ENCODE measurements around the gene MRPL23. TPM values are rescaled to one million over a fixed set of nuclear protein-coding genes. Genes with fewer than 3 reads are reported as not detected.

The MRPL23 gene
- total and polyA plus RNA-seq, 12 donors, result 52.2 to 1,024 (median 184) TPM

DNA sequence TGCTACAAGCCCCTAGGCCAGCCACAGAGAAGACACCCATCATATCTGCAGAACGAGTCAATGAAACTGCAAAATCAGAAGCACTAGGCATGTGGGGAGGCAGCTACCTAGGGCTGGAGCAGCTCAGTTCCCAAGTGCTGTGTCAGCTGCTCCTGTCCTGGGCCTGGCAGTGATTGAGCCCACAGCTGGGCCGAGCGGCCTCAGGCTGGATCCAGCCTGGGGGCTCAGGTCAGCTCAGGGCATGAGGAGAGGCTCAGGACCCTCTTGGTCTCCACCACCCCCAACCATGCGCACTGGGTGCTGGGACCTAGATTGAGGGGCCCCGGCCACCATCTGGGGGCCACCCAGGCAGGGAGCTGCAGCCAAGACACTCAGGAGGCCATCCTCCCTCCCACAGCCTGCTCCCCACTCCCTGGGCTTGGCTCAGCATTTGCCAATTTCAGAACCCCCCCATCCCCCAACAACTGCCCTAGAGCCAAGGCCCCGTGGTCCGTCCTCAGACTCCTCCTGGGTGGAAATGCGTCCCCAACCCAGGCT is 30.1 kb upstream of the MRPL23 start:
- Histone ChIP-seq H3K36me3 (replicated peaks in 1 of 2) (no peaks in the 10 kb centered on the region), H3K9me3 (replicated peaks in 1 of 3) (no peaks in the 10 kb centered on the region), H3K27me3 (no peaks in the 10 kb centered on the region), H3K4me1 (replicated peaks in 1 of 2) (peaks cover 3% of the 10 kb centered on the region in 2 donors), H3K27ac (peak overlapping the region in 3 of 5 donors; percentile 48 to 71 (median 54)), H3K4me3 (no peak overlapping the region)
- WGBS, 4 donors, result 35 to 48% (median 47%) methylated on average over 4 to 8 of the region's 8 CpGs; no CpG with 5 or more reads in 1 of the 4 donors
- peak in 3 of 7 donors; percentile 54 to 58 (median 57) for DNase-seq
- intact Hi-C loops (cut with DNase I), result loop anchor here (1.0 to 5.0 kb wide), 3 partner anchors 24 to 35 kb away; no protein-coding TSS in a partner anchor
- TF ChIP-seq, protein P1, sequence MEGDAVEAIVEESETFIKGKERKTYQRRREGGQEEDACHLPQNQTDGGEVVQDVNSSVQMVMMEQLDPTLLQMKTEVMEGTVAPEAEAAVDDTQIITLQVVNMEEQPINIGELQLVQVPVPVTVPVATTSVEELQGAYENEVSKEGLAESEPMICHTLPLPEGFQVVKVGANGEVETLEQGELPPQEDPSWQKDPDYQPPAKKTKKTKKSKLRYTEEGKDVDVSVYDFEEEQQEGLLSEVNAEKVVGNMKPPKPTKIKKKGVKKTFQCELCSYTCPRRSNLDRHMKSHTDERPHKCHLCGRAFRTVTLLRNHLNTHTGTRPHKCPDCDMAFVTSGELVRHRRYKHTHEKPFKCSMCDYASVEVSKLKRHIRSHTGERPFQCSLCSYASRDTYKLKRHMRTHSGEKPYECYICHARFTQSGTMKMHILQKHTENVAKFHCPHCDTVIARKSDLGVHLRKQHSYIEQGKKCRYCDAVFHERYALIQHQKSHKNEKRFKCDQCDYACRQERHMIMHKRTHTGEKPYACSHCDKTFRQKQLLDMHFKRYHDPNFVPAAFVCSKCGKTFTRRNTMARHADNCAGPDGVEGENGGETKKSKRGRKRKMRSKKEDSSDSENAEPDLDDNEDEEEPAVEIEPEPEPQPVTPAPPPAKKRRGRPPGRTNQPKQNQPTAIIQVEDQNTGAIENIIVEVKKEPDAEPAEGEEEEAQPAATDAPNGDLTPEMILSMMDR (IDR thresholded peaks at IDR 0.05), result no peak
- peak in 1 of 2 donors; percentile 9 for TF ChIP-seq POLR2A (IDR thresholded peaks at IDR 0.05)

DNA sequence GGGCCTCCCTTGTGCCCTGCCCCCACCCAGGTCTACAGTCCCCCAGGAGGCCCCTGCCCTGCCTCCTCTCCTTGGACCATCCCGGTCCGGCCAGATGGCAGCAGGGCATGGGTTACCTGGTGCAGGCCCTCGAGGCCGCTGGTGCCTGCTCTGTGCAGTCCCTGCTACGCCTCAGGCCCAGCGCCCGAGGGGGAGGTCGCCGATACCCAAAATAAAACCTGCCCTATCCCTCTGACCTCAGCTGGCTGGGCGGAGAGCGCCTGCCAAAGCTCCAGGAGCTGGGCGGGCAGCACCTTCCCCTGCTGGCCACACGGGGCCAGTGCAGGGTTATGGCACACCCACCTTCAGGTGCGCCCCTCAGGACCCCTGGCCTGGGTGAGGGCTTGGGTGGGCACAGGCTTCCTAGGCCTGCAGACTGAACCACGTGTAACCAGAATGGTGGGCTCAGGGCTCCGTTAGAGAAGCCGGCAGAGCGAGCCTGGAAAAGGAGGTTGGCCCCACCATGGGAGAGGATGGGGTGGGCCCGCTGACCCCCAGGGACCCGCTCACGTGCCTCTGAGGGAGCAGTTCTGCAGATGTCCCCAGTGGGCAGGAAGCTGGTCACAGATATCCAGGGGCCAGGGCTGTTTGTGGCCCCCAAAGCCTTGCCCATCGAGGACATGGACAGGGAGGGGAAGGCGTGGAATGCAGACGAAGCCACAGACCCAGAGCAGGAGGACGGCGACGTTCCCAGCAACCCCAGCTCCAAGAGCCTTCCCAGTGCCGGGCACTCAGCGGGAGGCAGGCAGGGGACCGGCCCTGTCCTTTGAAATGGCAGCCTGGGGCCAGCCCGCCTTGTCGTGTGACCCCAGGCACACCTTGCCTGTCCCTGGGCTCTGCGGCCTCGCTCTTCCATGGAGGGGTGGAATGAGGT is 29.4 kb upstream of the MRPL23 start:
- Histone ChIP-seq H3K9me3 (replicated peaks in 1 of 3) (no peaks in the 10 kb centered on the region), H3K36me3 (replicated peaks in 1 of 2) (no peaks in the 10 kb centered on the region), H3K4me3 (no peak overlapping the region), H3K4me1 (replicated peaks in 1 of 2) (peaks cover 0 to 3% of the 10 kb centered on the region in 2 donors), H3K27ac (peak overlapping the region in 2 of 5 donors; percentile 48 to 71), H3K27me3 (no peaks in the 10 kb centered on the region)
- TF ChIP-seq POLR2A (IDR thresholded peaks at IDR 0.05), result no peak
- TF ChIP-seq, protein P1 (IDR thresholded peaks at IDR 0.05), result peak; percentile 59 to 88 (median 78)
- WGBS, 4 donors, result 56 to 62% (median 60%) methylated on average over 21 to 34 of the region's 34 CpGs; no CpG with 5 or more reads in 1 of the 4 donors
- intact Hi-C loops (cut with DNase I), result loop anchor here in 1 of 2 donors (5.0 kb wide), 1 partner anchor 35 kb away; no protein-coding TSS in a partner anchor
- peak; percentile 60 to 71 (median 66) for DNase-seq

DNA sequence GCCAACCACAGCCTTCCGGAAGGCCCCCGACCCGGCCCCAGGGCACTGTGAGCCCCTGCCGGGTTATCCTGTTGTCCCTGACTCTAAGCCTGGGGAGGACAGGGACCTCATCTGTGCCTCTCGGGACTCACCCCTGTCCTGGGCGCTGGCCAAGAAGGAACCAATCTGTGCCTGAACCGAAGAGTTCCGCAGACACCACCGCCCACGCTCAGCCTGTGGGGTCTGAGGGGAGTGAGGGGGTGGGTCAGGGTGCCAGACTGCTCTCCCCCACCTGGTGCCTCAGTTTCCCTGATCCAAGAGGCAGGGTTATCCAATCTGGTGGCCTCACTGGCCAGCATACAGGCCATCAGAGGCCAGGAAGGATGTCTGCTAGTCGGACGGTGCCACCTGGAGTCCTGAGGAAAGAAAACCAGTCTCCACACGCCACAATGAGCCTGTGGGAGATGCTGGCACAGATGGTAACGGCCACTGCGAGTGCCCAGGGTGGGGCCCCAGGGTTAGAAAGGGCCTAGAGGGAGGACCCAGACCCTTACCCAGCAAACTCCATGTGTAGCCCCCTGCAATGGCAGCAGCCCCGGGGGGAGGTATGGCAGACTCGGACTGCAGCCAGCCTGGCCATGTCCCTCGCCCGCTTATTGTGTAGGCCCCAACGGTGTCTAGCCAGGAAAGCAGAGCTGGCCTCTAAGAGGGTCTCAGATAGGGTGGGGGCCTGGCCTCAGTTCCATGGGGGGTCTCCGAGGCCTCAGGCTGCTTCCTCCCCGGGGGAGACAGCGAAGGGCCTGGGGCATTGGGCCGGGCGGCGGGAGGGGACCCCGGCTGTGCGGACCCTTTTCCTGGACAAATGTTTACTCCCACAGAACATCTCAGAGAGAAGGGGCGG is 28.5 kb upstream of the MRPL23 start:
- peak in 5 of 7 donors; percentile 38 to 60 (median 45) for DNase-seq
- peak overlapping the region in 1 of 5 donors; percentile 20 for H3K27ac ChIP-seq
- no peak for TF ChIP-seq POLR2A (IDR thresholded peaks at IDR 0.05)
- TF ChIP-seq, protein P1 (IDR thresholded peaks at IDR 0.05), result peak in 1 of 6 experiments; percentile 16
- H3K4me1 ChIP-seq (replicated peaks in 1 of 2), result peaks cover 0 to 3% of the 10 kb centered on the region in 2 donors
- no peaks in the 10 kb centered on the region for H3K36me3 ChIP-seq (replicated peaks in 1 of 2)
- H3K27me3 ChIP-seq, result no peaks in the 10 kb centered on the region
- intact Hi-C loops (cut with DNase I), result loop anchor here in 1 of 2 donors (5.0 kb wide), 1 partner anchor 36 kb away; no protein-coding TSS in a partner anchor
- 71 to 90% (median 76%) methylated on average over 8 to 29 of the region's 29 CpGs for WGBS, 4 donors
- H3K9me3 ChIP-seq (replicated peaks in 1 of 3), result no peaks in the 10 kb centered on the region
- no peak overlapping the region for H3K4me3 ChIP-seq

All from adrenal gland (tissue), 12 donors.